Activated T-cell treated with anti-CD3 and anti-CD28 coated beads, Interleukin-2, amount 50 U/mL, for 72 hours (primary cell): ENCODE measurements around the gene TIE1. TPM values are rescaled to one million over a fixed set of nuclear protein-coding genes. Genes with fewer than 3 reads are reported as not detected.

ENCODE experiments used
- ATAC-seq, 2 donors: fragments of 150-1000 bp; cut with Tn5 transposase; replicated peaks in 1 of 2; 2 replicates each; pipeline ENCODE4 v1.10.0; 2021; ENCODE audit warnings: moderate library complexity in 2 of 2, mild to moderate bottlenecking in 1 of 2
- DNase-seq, 2 donors: peaks; one replicate each; pipeline ENCODE4 v3.0.0; 2021 to 2022; ENCODE audit warnings: mixed read lengths in 1 of 2
- H3K27ac Mint-ChIP-seq: one replicate; pipeline ENCODE4 v1.8.0; 2022; ENCODE audit warnings: mild to moderate bottlenecking, moderate library complexity, mixed read lengths
- H3K27me3 Mint-ChIP-seq: one replicate; pipeline ENCODE4 v1.8.0; 2022; ENCODE audit warnings: low read depth, mixed read lengths
- H3K36me3 Mint-ChIP-seq, 2 donors: one replicate each; pipeline ENCODE4 v1.8.0; 2022; ENCODE audit warnings: mixed read lengths in 2 of 2, mild to moderate bottlenecking in 1 of 2; ENCODE audit not compliant: insufficient read depth in 2 of 2
- H3K4me1 Mint-ChIP-seq: one replicate; pipeline ENCODE4 v1.8.0; 2022; ENCODE audit warnings: low read depth, mixed read lengths
- H3K4me3 Mint-ChIP-seq, 2 donors: one replicate each; pipeline ENCODE4 v1.8.0; 2022; ENCODE audit warnings: mild to moderate bottlenecking in 2 of 2, mixed read lengths in 2 of 2, moderate library complexity in 2 of 2
- H3K9me3 Mint-ChIP-seq, 2 donors: one replicate each; pipeline ENCODE4 v1.8.0; 2022; ENCODE audit warnings: mixed read lengths in 2 of 2
- total RNA-seq, 2 donors: library from RNA; stranded (reverse); gene quantifications; one replicate each; pipeline ENCODE4 v1.2.3, GENCODE V29; 2022

TIE1 gene
- total RNA-seq, 2 donors from 2014 or later, result 0.42 to 0.65 TPM

DNA sequence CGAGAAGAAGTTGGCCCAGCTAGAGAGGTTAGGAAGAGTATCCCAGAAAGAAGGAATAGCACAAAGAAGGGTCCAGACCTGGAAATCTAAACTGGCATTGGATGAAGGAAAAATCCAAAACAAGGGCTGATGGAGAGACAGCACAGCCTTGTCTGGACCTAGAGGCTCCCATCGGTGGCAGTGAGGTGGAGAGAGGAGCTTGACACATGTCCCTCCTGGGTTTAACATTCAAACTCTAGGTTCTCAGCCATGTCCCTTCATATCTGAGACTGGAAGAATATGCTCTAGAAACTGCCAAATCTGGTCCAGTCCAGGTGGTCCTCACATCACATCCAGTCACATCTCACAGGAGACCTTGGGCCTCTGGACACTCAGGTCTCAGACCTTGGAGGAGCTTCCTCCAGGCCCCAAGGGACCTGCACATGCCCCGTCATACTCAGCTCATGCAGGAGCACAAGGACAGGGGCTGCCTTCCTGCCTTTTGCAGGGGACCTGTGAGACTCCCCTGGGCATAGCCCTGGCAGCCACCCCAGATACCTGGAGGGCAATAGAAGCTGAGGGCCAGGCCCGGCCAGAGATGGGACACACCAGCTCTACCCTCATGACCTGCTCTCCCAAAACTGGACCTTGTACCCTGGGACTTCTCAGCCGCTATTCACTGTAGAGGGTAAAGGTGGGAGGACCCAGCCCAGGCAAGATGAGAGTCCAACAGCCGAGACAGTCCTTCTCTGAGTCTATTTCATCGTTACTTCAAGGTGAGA, 23.5 kb upstream of the TIE1 start:
- Mint-ChIP-seq H3K27ac (no peak overlapping the region), H3K4me1 (peaks cover 12% of the 10 kb centered on the region), H3K36me3 (peaks cover 5 to 10% of the 10 kb centered on the region in 2 donors)

GRCh38 chr1:43279161-43279560, 21.6 kb upstream of the TIE1 start:
- H3K9me3 Mint-ChIP-seq, result peaks cover 6 to 7% of the 10 kb centered on the region in 2 donors
- H3K4me3 Mint-ChIP-seq, result no peak overlapping the region
- ATAC-seq (no peak), DNase-seq (no peak)
- peaks cover 8% of the 10 kb centered on the region for H3K27me3 Mint-ChIP-seq
- H3K27ac Mint-ChIP-seq, result no peak overlapping the region
- H3K36me3 Mint-ChIP-seq, result peaks cover 5 to 9% of the 10 kb centered on the region in 2 donors
- peaks cover 11% of the 10 kb centered on the region for H3K4me1 Mint-ChIP-seq

More for the DNA sequence above, 23.5 kb upstream of the TIE1 start:
- no peak for ATAC-seq
- Mint-ChIP-seq H3K9me3 (peaks cover 6 to 7% of the 10 kb centered on the region in 2 donors), H3K27me3 (peaks cover 8% of the 10 kb centered on the region), H3K4me3 (no peak overlapping the region)
- no peak for DNase-seq

DNA sequence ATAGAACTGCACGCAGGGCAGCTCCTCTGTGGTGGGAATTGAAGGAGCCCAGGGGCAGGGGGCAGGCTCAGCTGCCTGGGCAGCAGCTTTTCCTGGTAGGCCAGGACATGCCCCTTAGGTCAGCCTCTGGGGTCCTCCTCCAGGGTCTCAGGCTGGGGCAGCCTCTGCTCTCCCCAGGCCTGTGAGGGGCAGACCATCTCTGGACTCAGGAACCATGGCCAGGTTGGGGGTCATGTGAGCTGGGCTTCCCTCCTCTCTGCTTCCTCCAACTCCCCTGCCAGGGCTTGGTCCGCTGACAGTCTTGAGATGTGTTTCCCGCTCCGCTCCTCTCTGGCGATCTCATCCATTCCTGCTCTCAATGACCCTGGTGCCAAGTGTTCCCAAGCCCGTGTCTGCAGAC, 21.1 kb upstream of the TIE1 start:
- Mint-ChIP-seq H3K4me1 (peaks cover 6% of the 10 kb centered on the region), H3K9me3 (peaks cover 4% of the 10 kb centered on the region in 2 donors), H3K4me3 (no peak overlapping the region), H3K27ac (no peak overlapping the region), H3K36me3 (peaks cover 2 to 5% of the 10 kb centered on the region in 2 donors), H3K27me3 (peaks cover 8% of the 10 kb centered on the region)
- ATAC-seq (no peak), DNase-seq (no peak)

GRCh38 chr1:43280692-43281091, 20.1 kb upstream of the TIE1 start:
- no peaks in the 10 kb centered on the region for H3K4me1 Mint-ChIP-seq
- H3K36me3 Mint-ChIP-seq, result no peaks in the 10 kb centered on the region
- H3K27ac Mint-ChIP-seq, result no peak overlapping the region
- no peak for ATAC-seq
- H3K27me3 Mint-ChIP-seq, result peaks cover 8% of the 10 kb centered on the region
- no peaks in the 10 kb centered on the region for H3K9me3 Mint-ChIP-seq
- no peak for DNase-seq
- H3K4me3 Mint-ChIP-seq, result no peak overlapping the region

- DNase-seq (no peak), ATAC-seq (no peak)
- no peaks in the 10 kb centered on the region for H3K36me3 Mint-ChIP-seq
- H3K4me1 Mint-ChIP-seq, result no peaks in the 10 kb centered on the region
- no peaks in the 10 kb centered on the region for H3K9me3 Mint-ChIP-seq
- H3K27ac Mint-ChIP-seq, result no peak overlapping the region
- H3K27me3 Mint-ChIP-seq, result no peaks in the 10 kb centered on the region
- H3K4me3 Mint-ChIP-seq, result no peak overlapping the region
Measured at GRCh38 chr1:43282220-43283195, 18.3 kb upstream of the TIE1 start.

GRCh38 chr1:43284065-43284464, 16.7 kb upstream of the TIE1 start:
- ATAC-seq (no peak), DNase-seq (no peak)
- H3K9me3 Mint-ChIP-seq, result no peaks in the 10 kb centered on the region
- H3K36me3 Mint-ChIP-seq, result no peaks in the 10 kb centered on the region
- H3K4me1 Mint-ChIP-seq, result no peaks in the 10 kb centered on the region
- no peak overlapping the region for H3K4me3 Mint-ChIP-seq
- no peak overlapping the region for H3K27ac Mint-ChIP-seq
- no peaks in the 10 kb centered on the region for H3K27me3 Mint-ChIP-seq

GRCh38 chr1:43284546-43285110, 16.2 kb upstream of the TIE1 start:
- DNase-seq, result no peak
- H3K36me3 Mint-ChIP-seq, result no peaks in the 10 kb centered on the region
- no peak overlapping the region for H3K4me3 Mint-ChIP-seq
- no peaks in the 10 kb centered on the region for H3K4me1 Mint-ChIP-seq
- no peak for ATAC-seq
- H3K27ac Mint-ChIP-seq, result no peak overlapping the region
- H3K27me3 Mint-ChIP-seq, result no peaks in the 10 kb centered on the region
- no peaks in the 10 kb centered on the region for H3K9me3 Mint-ChIP-seq

DNA sequence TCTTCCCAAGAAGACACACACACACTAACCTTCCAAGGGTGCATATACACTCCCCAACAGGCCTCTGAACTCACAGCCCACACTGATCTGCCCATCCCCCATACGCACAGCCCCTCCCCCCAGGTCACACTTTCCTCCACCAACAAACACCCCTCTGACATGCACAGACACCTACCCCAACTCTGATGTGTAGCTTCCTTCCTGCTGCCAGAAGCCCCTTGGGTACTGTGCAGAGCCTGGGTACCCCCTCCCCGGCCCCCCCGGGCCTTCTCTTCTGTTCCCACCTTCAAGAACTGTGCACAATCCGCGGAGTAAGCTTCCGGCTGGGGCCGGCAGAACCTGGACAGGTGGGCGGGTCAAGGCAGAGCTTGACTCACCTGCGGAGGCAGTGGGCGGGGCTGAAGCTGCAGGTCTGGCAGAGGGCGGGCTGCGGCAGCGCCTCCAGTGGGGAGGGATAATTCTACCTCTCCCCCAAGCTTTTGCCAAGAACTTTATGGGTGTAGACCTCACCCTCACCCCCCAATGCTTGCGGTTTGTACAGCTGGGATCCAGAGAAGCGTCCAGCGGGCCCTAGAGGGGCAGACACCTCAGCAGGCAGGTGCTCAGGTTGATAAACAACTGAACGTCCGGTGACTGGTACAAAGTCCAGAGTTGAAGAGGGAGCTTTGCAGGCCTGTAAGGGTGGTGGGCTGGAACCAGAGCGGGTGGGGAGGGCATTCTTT, 15.4 kb upstream of the TIE1 start, which contains the start of gene C1orf210:
C1orf210 (minus strand) TSS at position 313 of the 722 bp plus-strand sequence. CDS start 2,311 bp downstream, outside the sequence.
- Mint-ChIP-seq H3K27me3 (no peaks in the 10 kb centered on the region), H3K9me3 (no peaks in the 10 kb centered on the region), H3K4me3 (no peak within 1 kb of the TSS), H3K4me1 (no peaks in the 10 kb centered on the region), H3K36me3 (no peaks in the 10 kb centered on the region), H3K27ac (no peak within 1 kb of the TSS)
- ATAC-seq, result no peak
- peak in 1 of 2 donors; percentile 21 for DNase-seq

DNA sequence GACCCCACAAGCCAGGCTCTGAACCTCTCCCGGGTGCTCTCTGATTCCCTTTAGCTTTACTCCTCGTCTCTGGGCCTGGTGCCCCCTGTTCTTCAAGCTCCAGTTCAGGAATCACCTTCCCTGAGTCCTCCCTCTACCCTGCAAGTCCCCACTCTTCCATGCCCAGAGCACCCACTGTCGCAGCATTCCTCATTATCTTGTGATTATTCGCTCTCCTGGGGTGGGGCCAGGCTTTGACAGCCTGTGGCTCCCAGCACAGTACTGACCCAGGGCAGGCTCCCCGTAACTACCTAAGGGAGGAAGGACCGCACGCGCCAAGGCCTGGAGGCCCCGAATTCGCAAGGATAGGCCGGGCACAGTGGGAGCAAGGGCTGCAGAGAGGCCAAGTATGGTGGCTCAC, 14.7 kb upstream of the TIE1 start:
- H3K4me1 Mint-ChIP-seq, result no peaks in the 10 kb centered on the region
- H3K4me3 Mint-ChIP-seq, result no peak overlapping the region
- no peak for ATAC-seq
- H3K27ac Mint-ChIP-seq, result no peak overlapping the region
- H3K36me3 Mint-ChIP-seq, result no peaks in the 10 kb centered on the region
- no peaks in the 10 kb centered on the region for H3K27me3 Mint-ChIP-seq
- H3K9me3 Mint-ChIP-seq, result no peaks in the 10 kb centered on the region
- no peak for DNase-seq

- no peak for DNase-seq
- no peaks in the 10 kb centered on the region for H3K36me3 Mint-ChIP-seq
- H3K27me3 Mint-ChIP-seq, result no peaks in the 10 kb centered on the region
- H3K4me1 Mint-ChIP-seq, result no peaks in the 10 kb centered on the region
- H3K9me3 Mint-ChIP-seq, result no peaks in the 10 kb centered on the region
- no peak overlapping the region for H3K4me3 Mint-ChIP-seq
- no peak overlapping the region for H3K27ac Mint-ChIP-seq
- no peak for ATAC-seq
Measured at GRCh38 chr1:43286533-43286932, 14.2 kb upstream of the TIE1 start.

DNA sequence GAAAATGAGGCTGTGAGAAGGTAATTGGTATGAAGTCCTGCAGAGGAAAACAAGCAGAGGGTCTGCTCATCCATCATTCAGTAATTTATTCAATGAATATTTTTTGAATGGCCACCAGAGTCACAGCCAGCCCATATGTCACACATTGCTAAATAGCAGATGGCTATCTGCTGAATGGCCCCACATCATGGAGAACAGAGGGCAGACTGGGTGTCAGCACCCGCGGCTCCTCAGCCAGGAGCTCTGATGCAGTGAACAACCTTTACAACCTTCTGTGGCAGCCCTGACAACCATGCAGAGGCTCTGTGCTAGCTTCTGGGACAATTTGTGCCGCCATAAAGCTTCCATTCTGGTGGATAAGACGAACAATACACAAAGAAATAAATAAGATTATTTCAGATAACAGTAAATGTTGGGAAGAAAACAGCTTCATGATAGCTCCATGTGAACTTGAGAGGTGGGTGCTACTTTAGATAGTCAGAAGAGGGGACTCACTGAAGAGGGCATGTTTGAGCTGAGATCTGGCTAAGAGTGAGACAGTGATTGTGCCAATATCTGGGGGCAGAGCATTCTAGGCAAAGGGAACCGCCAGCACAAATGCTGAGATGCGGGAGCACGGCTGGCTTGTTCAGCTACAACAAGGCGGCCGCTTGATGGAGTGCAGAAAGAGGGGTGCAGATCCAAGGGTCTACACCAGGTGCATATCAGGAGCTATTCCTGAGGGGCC, 12.6 kb upstream of the TIE1 start:
- Mint-ChIP-seq H3K4me3 (no peak overlapping the region), H3K36me3 (no peaks in the 10 kb centered on the region), H3K27ac (no peak overlapping the region), H3K4me1 (no peaks in the 10 kb centered on the region), H3K9me3 (no peaks in the 10 kb centered on the region), H3K27me3 (no peaks in the 10 kb centered on the region)
- DNase-seq, result no peak
- no peak for ATAC-seq
